IMR-90 (cell line): ENCODE results near the gene APCDD1L. TPM values are rescaled to one million over a fixed set of nuclear protein-coding genes. Genes with fewer than 3 reads are reported as not detected.

Experiments used
- ATAC-seq: fragments of 200-7000 bp; cut with Tn5 transposase; 2 replicates; pipeline ENCODE4 v1.9.1; 2020; ENCODE audit warnings: low read depth, mild to moderate bottlenecking, moderate library complexity
- BruUV-seq: library from RNA; stranded (reverse); fragments of 400-500 nt; replicated peaks from 2 replicates; lab custom pipeline; 2021; lab: Mats Ljungman, UMichigan
- CTCF ChIA-PET: fragments of 300-600 bp; formaldehyde crosslinking; extraction: SDS; loops from one replicate; lab custom pipeline; 2021; ENCODE audit warnings: antibody characterized with exemption; lab: Yijun Ruan, JAX
- POLR2A ChIA-PET: fragments of 300-600 bp; sonication (Branson Sonifier 250); formaldehyde crosslinking; loops from one replicate; lab custom pipeline; 2022; ENCODE audit warnings: antibody characterized with exemption; ENCODE audit not compliant: unreplicated experiment; lab: Charles Lee
- DNase-seq: peaks from one replicate; pipeline ENCODE4 v3.0.0; 2013
- H2AFZ ChIP-seq: replicated peaks from 2 replicates; pipeline ENCODE3; 2013; ENCODE audit warnings: low read length, mild to moderate bottlenecking; ENCODE audit not compliant: poor library complexity
- H2AK5ac ChIP-seq: 2 replicates; pipeline ENCODE4 v1.6.1; 2013; ENCODE audit warnings: low read depth, low read length, inconsistent platforms
- H2AK9ac ChIP-seq: replicated peaks from 2 replicates; pipeline ENCODE3; 2013; ENCODE audit warnings: mild to moderate bottlenecking, low read depth, low read length, moderate library complexity; ENCODE audit not compliant: poor library complexity
- H2BK120ac ChIP-seq: 2 replicates; pipeline ENCODE4 v1.6.1; 2013; ENCODE audit warnings: low read depth, low read length, inconsistent platforms
- H2BK15ac ChIP-seq: 3 replicates; pipeline ENCODE4 v1.6.1; 2013; ENCODE audit warnings: low read depth, low read length, inconsistent platforms
- H2BK20ac ChIP-seq: 2 replicates; pipeline ENCODE4 v1.6.1; 2013; ENCODE audit warnings: low read depth, mild to moderate bottlenecking, inconsistent platforms, low read length, moderate library complexity
- H2BK5ac ChIP-seq: 2 replicates; pipeline ENCODE4 v1.6.1; 2013; ENCODE audit warnings: mild to moderate bottlenecking, low read depth, low read length, inconsistent platforms; ENCODE audit not compliant: poor library complexity, severe bottlenecking
- H3K14ac ChIP-seq: replicated peaks from 2 replicates; pipeline ENCODE4 v1.6.1; 2013; ENCODE audit warnings: low read depth, low read length, inconsistent platforms
- H3K18ac ChIP-seq: 2 replicates; pipeline ENCODE4 v1.6.1; 2013; ENCODE audit warnings: low read depth, low read length, control low read depth
- H3K23ac ChIP-seq: 2 replicates; pipeline ENCODE4 v1.6.1; 2013; ENCODE audit warnings: low read depth, low read length, inconsistent platforms
- H3K27ac ChIP-seq: 2 replicates; pipeline ENCODE4 v1.5.1; 2013; ENCODE audit warnings: mild to moderate bottlenecking, control low read depth, low read length; ENCODE audit not compliant: insufficient read depth
- H3K27me3 ChIP-seq: 2 replicates; pipeline ENCODE4 v1.6.1; 2013; ENCODE audit warnings: low read length; ENCODE audit not compliant: control insufficient read depth, insufficient read depth
- H3K36me3 ChIP-seq: 2 replicates; pipeline ENCODE4 v1.6.1; 2013; ENCODE audit warnings: low read length, mixed read lengths; ENCODE audit not compliant: control insufficient read depth, insufficient read depth
- H3K4ac ChIP-seq: 2 replicates; pipeline ENCODE4 v1.6.1; 2013; ENCODE audit warnings: low read depth, low read length, inconsistent platforms
- H3K4me1 ChIP-seq: 2 replicates; pipeline ENCODE4 v1.6.1; 2013; ENCODE audit warnings: low read length, mixed read lengths; ENCODE audit not compliant: control insufficient read depth, insufficient read depth
- H3K4me2 ChIP-seq: 2 replicates; pipeline ENCODE4 v1.6.1; 2013; ENCODE audit warnings: low read depth, mild to moderate bottlenecking, control low read depth, low read length, moderate library complexity
- H3K4me3 ChIP-seq: 2 replicates; pipeline ENCODE4 v1.5.1; 2013; ENCODE audit warnings: low read depth, mild to moderate bottlenecking, control low read depth, low read length, moderate library complexity; ENCODE audit not compliant: insufficient read depth
- H3K56ac ChIP-seq: 2 replicates; pipeline ENCODE4 v1.6.1; 2013; ENCODE audit warnings: low read length, inconsistent platforms; ENCODE audit not compliant: insufficient read depth; ENCODE audit errors: extremely low read depth
- H3K79me1 ChIP-seq, 2 experiments: 2 replicates each; pipeline ENCODE4 v1.6.1; 2013; ENCODE audit warnings: low read length in 2 of 2, inconsistent platforms in 1 of 2, low read depth in 1 of 2
- H3K9ac ChIP-seq: 2 replicates; pipeline ENCODE4 v1.6.1; 2013; ENCODE audit warnings: low read depth, low read length, control low read depth
- H3K9me1 ChIP-seq: 2 replicates; pipeline ENCODE4 v1.6.1; 2013; ENCODE audit warnings: low read length, inconsistent platforms; ENCODE audit not compliant: insufficient read depth
- H3K9me3 ChIP-seq: 2 replicates; pipeline ENCODE4 v1.6.1; 2013; ENCODE audit warnings: low read length; ENCODE audit not compliant: control insufficient read depth, insufficient read depth
- H4K20me1 ChIP-seq: 2 replicates; pipeline ENCODE4 v1.6.1; 2013; ENCODE audit warnings: low read length, inconsistent platforms; ENCODE audit not compliant: insufficient read depth
- H4K5ac ChIP-seq: 2 replicates; pipeline ENCODE4 v1.6.1; 2013; ENCODE audit warnings: mild to moderate bottlenecking, low read depth, low read length, control low read depth
- H4K8ac ChIP-seq, 2 experiments: 2 replicates each; pipeline ENCODE4 v1.6.1; 2013; ENCODE audit warnings: low read depth in 2 of 2, low read length in 2 of 2, control low read depth in 1 of 2, inconsistent platforms in 1 of 2
- H4K91ac ChIP-seq: 2 replicates; pipeline ENCODE4 v1.6.1; 2013; ENCODE audit warnings: low read depth, low read length, inconsistent platforms; ENCODE audit not compliant: insufficient read depth
- BHLHE40 ChIP-seq: fragments of 150-350 bp; IDR thresholded peaks from 2 replicates; pipeline ENCODE4 v1.6.1; 2016; ENCODE audit warnings: mild to moderate bottlenecking, low read depth, low read length
- CEBPB ChIP-seq: IDR thresholded peaks from 2 replicates; pipeline ENCODE4 v1.6.1; 2012; ENCODE audit warnings: low read depth, low read length, improper control_type of control experiment
- CHD1 ChIP-seq: IDR thresholded peaks from 2 replicates; pipeline ENCODE4 v1.6.1; 2012; ENCODE audit warnings: low read depth, low read length, improper control_type of control experiment
- ELK1 ChIP-seq: fragments of 150-350 bp; IDR thresholded peaks from 2 replicates; pipeline ENCODE4 v1.6.1; 2016; ENCODE audit warnings: low read depth, mild to moderate bottlenecking, low read length, moderate library complexity, borderline replicate concordance
- FOS ChIP-seq: fragments of 150-350 bp; IDR thresholded peaks from 2 replicates; pipeline ENCODE4 v1.6.1; 2016; ENCODE audit warnings: low read depth, low read length
- MAFK ChIP-seq: IDR thresholded peaks from 2 replicates; pipeline ENCODE4 v1.6.1; 2012; ENCODE audit warnings: low read depth, low read length, improper control_type of control experiment
- MAZ ChIP-seq: IDR thresholded peaks from 2 replicates; pipeline ENCODE4 v1.6.1; 2012; ENCODE audit warnings: low read depth, mild to moderate bottlenecking, low read length, improper control_type of control experiment, moderate library complexity, borderline replicate concordance
- MXI1 ChIP-seq: IDR thresholded peaks from 2 replicates; pipeline ENCODE4 v1.6.1; 2012; ENCODE audit warnings: low read depth, mild to moderate bottlenecking, low read length, moderate library complexity, borderline replicate concordance
- NFE2L2 ChIP-seq: fragments of 150-350 bp; IDR thresholded peaks from 2 replicates; pipeline ENCODE4 v1.6.1; 2016; ENCODE audit warnings: low read depth, mild to moderate bottlenecking, low read length
- POLR2A ChIP-seq: IDR thresholded peaks from 2 replicates; pipeline ENCODE4 v1.6.1; 2012; ENCODE audit warnings: mild to moderate bottlenecking, low read depth, low read length
- RAD21 ChIP-seq: IDR thresholded peaks from 2 replicates; pipeline ENCODE4 v1.6.1; 2012; ENCODE audit warnings: low read length, improper control_type of control experiment
- RCOR1 ChIP-seq: IDR thresholded peaks from 2 replicates; pipeline ENCODE4 v1.6.1; 2012; ENCODE audit warnings: mild to moderate bottlenecking, low read length, improper control_type of control experiment; ENCODE audit not compliant: insufficient replicate concordance
- RFX5 ChIP-seq: IDR thresholded peaks from 2 replicates; pipeline ENCODE4 v1.8.0; 2012; ENCODE audit warnings: low read depth, mild to moderate bottlenecking, low read length, moderate library complexity
- SMC3 ChIP-seq: fragments of 150-350 bp; IDR thresholded peaks from 2 replicates; pipeline ENCODE4 v1.6.1; 2016; ENCODE audit warnings: low read depth, mild to moderate bottlenecking, antibody characterized with exemption, low read length, moderate library complexity
- USF2 ChIP-seq: fragments of 150-350 bp; IDR thresholded peaks from 2 replicates; pipeline ENCODE4 v1.6.1; 2017; ENCODE audit warnings: mild to moderate bottlenecking, antibody characterized with exemption, low read length, low read depth
- dilution Hi-C: fragments of 300-500 bp; cut with HindIII; formaldehyde crosslinking; loops from one replicate; pipeline ENCODE4 v1.14.3; 2018; ENCODE audit warnings: low sequenced_read_pairs; ENCODE audit not compliant: unreplicated experiment
- in situ Hi-C: fragments of 300-500 bp; cut with MboI; formaldehyde crosslinking; loops from 3 replicates; pipeline ENCODE4 v1.14.3; 2019; ENCODE audit warnings: low sequenced_read_pairs, inconsistent platforms, mixed read lengths
- intact Hi-C: fragments of 100-400 bp; cut with micrococcal nuclease; formaldehyde crosslinking; loops from 2 replicates; pipeline ENCODE4 v1.10.0; 2022
- polyA plus RNA-seq, 3 experiments: library from polyadenylated mRNA; depleted of rRNA; stranded (reverse); fragments of >200 nt; gene quantifications; 2 replicates each; pipeline ENCODE4 v1.2.3, GENCODE V29; 2012; ENCODE audit warnings: low replicate concordance in 1 of 3
- total RNA-seq: library from RNA; depleted of rRNA; stranded (reverse); fragments of >200 nt; gene quantifications from 2 replicates; pipeline ENCODE4 v1.2.3, GENCODE V29; 2012

APCDD1L gene
- total and polyA plus RNA-seq, 2 of the 4 experiments (the other 2 are of a cell fraction): 2.5 to 18.3 TPM

GRCh38 chr20:58454460-58454859 is 60.7 kb downstream of the APCDD1L start:
- peaks cover 7 to 35% of the 10 kb centered on the region in 2 experiments; a peak in 3 of 4 replicates for H3K79me1 ChIP-seq
- no peak overlapping the region for H3K9ac ChIP-seq
- no peak overlapping the region for H2BK5ac ChIP-seq
- in situ Hi-C loops: no loop called here
- no peaks in the 10 kb centered on the region for H3K27me3 ChIP-seq
- intact Hi-C loops: no loop called here
- 0 out of 2 replicates have a peak, but pooled peaks cover 3% of the 10 kb centered on the region for H3K4me1 ChIP-seq
- peaks cover 4% of the 10 kb centered on the region for H3K36me3 ChIP-seq
- H2BK15ac ChIP-seq: no peak overlapping the region
- H3K9me1 ChIP-seq: peaks cover 10% of the 10 kb centered on the region; the same call in 1 of the 2 replicates
- ChIA-PET POLR2A (no interaction called here), CTCF (no interaction called here)
- H3K56ac ChIP-seq: no peak overlapping the region
- TF ChIP-seq RCOR1 (no peak), USF2 (no peak), NFE2L2 (no peak), FOS (no peak), POLR2A (no peak), CHD1 (no peak), BHLHE40 (no peak), ELK1 (no peak), CEBPB (no peak), MXI1 (no peak), MAZ (no peak), RAD21 (no peak), RFX5 (no peak), SMC3 (no peak), MAFK (no peak)
- no peak overlapping the region for H4K91ac ChIP-seq
- H3K4me2 ChIP-seq: no peak overlapping the region
- no peak overlapping the region for H3K18ac ChIP-seq
- 0 out of 2 replicates have a peak, but pooled peaks cover 3% of the 10 kb centered on the region for H4K20me1 ChIP-seq
- no peak overlapping the region for H3K14ac ChIP-seq
- no peak for DNase-seq
- no peak overlapping the region for H2AFZ ChIP-seq
- H3K23ac ChIP-seq: no peak overlapping the region
- H3K27ac ChIP-seq: no peak overlapping the region
- H2AK9ac ChIP-seq: no peak overlapping the region
- H2AK5ac ChIP-seq: no peak overlapping the region
- no peak for ATAC-seq
- no TSS peak for BruUV-seq
- no peak overlapping the region for H3K4me3 ChIP-seq
- no peak overlapping the region for H4K8ac ChIP-seq
- 0 out of 2 replicates have a peak, but pooled peaks cover 2% of the 10 kb centered on the region for H3K9me3 ChIP-seq
- H4K5ac ChIP-seq: no peak overlapping the region
- no peak overlapping the region for H2BK120ac ChIP-seq
- dilution Hi-C loops: no loop called here
- no peak overlapping the region for H2BK20ac ChIP-seq
- no peak overlapping the region for H3K4ac ChIP-seq
